Left ventricle myocardium inferior (tissue), 1 donor: ENCODE measurements around the gene FRAT2. TPM values are rescaled to one million over a fixed set of nuclear protein-coding genes. Genes with fewer than 3 reads are reported as not detected.
A peak's percentile ranks its signal among the peaks of the same experiment; 100 is the strongest.

Experiments used
- DNase-seq: peaks from one replicate; pipeline ENCODE4 v3.0.0-alpha.2; 2020
- H3K27ac ChIP-seq: fragments of 200-600 bp; replicated peaks from 2 replicates; pipeline ENCODE4 v1.8.0; 2021
- H3K27me3 ChIP-seq: fragments of 200-600 bp; 2 replicates; pipeline ENCODE4 v1.8.0; 2021; ENCODE audit warnings: low read depth
- H3K36me3 ChIP-seq: fragments of 200-600 bp; 2 replicates; pipeline ENCODE4 v1.8.0; 2021
- H3K4me1 ChIP-seq: fragments of 200-600 bp; 2 replicates; pipeline ENCODE4 v1.8.0; 2021
- H3K4me3 ChIP-seq: fragments of 200-600 bp; 2 replicates; pipeline ENCODE4 v1.8.0; 2021; ENCODE audit warnings: mild to moderate bottlenecking, moderate library complexity
- H3K9me3 ChIP-seq: fragments of 200-600 bp; replicated peaks from 2 replicates; pipeline ENCODE4 v1.8.0; 2021
- CTCF ChIP-seq: fragments of 200-600 bp; IDR thresholded peaks from 2 replicates; pipeline ENCODE4 v1.8.0; 2021; ENCODE audit warnings: antibody characterized with exemption, mild to moderate bottlenecking, borderline replicate concordance
- intact Hi-C: fragments of 100-400 bp; cut with micrococcal nuclease; formaldehyde crosslinking; loops from one replicate; pipeline ENCODE4 v1.11.0; 2022
- total RNA-seq: library from RNA; stranded (reverse); fragmentation: NEBNext Ultra II Directional; extraction: Animal tissue kit (Norgen Biotek cat#: 25700); gene quantifications from one replicate; pipeline ENCODE4 v1.2.1, GENCODE V29; 2021
- donor health status: DM: no; HTN: yes; CAD: no; lungs with severe emphysema.

FRAT2 gene
- total RNA-seq, 1 donor from 2014 or later: 5.9 TPM

GRCh38 chr10:97367126-97367649 is 32.7 kb upstream of the FRAT2 start:
- intact Hi-C loops: no loop called here
- no peak for DNase-seq
- TF ChIP-seq CTCF: no peak
- H3K4me1 ChIP-seq: peaks cover 9% of the 10 kb centered on the region
- no peak overlapping the region for H3K27ac ChIP-seq
- no peaks in the 10 kb centered on the region for H3K9me3 ChIP-seq
- no peaks in the 10 kb centered on the region for H3K27me3 ChIP-seq
- H3K4me3 ChIP-seq: no peak overlapping the region
- H3K36me3 ChIP-seq: peaks cover 81% of the 10 kb centered on the region

- H3K36me3 ChIP-seq: peaks cover 75% of the 10 kb centered on the region
These were observed 32.0 kb upstream of the FRAT2 start for GRCh38 chr10:97366572-97366971.

GRCh38 chr10:97365761-97366351 is 31.3 kb upstream of the FRAT2 start:
- TF ChIP-seq CTCF: no peak
- H3K4me1 ChIP-seq: peaks cover 9% of the 10 kb centered on the region
- H3K9me3 ChIP-seq: no peaks in the 10 kb centered on the region
- intact Hi-C loops: no loop called here
- peaks cover 68% of the 10 kb centered on the region for H3K36me3 ChIP-seq
- H3K27me3 ChIP-seq: no peaks in the 10 kb centered on the region
- no peak for DNase-seq
- no peak overlapping the region for H3K4me3 ChIP-seq
- peak overlapping the region; percentile 40 for H3K27ac ChIP-seq

More at GRCh38 chr10:97366572-97366971, 32.0 kb upstream of the FRAT2 start:
- TF ChIP-seq CTCF: no peak
- DNase-seq: no peak
- no peaks in the 10 kb centered on the region for H3K27me3 ChIP-seq
- intact Hi-C loops: no loop called here
- H3K4me3 ChIP-seq: no peak overlapping the region
- H3K9me3 ChIP-seq: no peaks in the 10 kb centered on the region
- H3K4me1 ChIP-seq: peaks cover 9% of the 10 kb centered on the region
- H3K27ac ChIP-seq: peak overlapping the region; percentile 40

GRCh38 chr10:97363071-97363470 is 28.5 kb upstream of the FRAT2 start:
- peaks cover 9% of the 10 kb centered on the region for H3K4me1 ChIP-seq
- no peak for DNase-seq
- intact Hi-C loops: no loop called here
- H3K27me3 ChIP-seq: no peaks in the 10 kb centered on the region
- no peak for TF ChIP-seq CTCF
- H3K36me3 ChIP-seq: peaks cover 64% of the 10 kb centered on the region
- no peaks in the 10 kb centered on the region for H3K9me3 ChIP-seq
- H3K27ac ChIP-seq: no peak overlapping the region
- H3K4me3 ChIP-seq: no peak overlapping the region

- Histone ChIP-seq H3K36me3 (peaks cover 66% of the 10 kb centered on the region), H3K4me3 (no peak overlapping the region), H3K9me3 (no peaks in the 10 kb centered on the region), H3K4me1 (peaks cover 6% of the 10 kb centered on the region), H3K27me3 (no peaks in the 10 kb centered on the region), H3K27ac (no peak overlapping the region)
- intact Hi-C loops: no loop called here
- no peak for TF ChIP-seq CTCF
- DNase-seq: no peak
These were observed 27.9 kb upstream of the FRAT2 start for GRCh38 chr10:97362310-97363033.
